Activated CD4-positive, CD25-positive, alpha-beta regulatory T cell treated with anti-CD3 and anti-CD28 coated beads, Interleukin-2, amount 50 U/mL, for 16 hours (primary cell): ENCODE measurements around the gene NPAS2.

Source experiments
- DNase-seq: peaks from one replicate; pipeline ENCODE4 v3.0.0-alpha.2; 2020; ENCODE audit warnings: low read depth, low spot score

NPAS2 gene

DNA sequence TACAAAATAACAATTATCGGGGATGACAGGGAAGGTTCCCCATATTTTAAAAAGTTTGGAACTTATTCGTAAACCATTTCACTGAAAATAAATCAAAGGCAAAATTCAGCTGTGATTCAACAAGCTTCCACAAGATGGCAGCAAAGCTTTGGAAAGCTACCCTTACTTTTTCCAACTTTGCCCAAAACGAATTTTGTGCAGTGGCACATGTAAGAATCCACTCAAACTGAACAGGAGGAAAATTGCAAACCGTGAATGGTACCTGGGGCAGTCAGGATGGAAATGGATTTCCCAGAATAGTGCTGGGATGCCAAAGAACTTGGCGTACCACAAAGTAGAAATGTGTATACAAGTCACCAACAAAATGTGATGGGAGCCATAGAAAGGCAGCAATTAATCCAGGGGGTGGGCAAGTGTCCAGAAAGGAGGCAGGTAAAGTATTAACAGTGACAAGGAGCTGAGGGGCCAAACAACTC lies 192.8 kb downstream of the NPAS2 start:
- DNase-seq = no peak

DNA sequence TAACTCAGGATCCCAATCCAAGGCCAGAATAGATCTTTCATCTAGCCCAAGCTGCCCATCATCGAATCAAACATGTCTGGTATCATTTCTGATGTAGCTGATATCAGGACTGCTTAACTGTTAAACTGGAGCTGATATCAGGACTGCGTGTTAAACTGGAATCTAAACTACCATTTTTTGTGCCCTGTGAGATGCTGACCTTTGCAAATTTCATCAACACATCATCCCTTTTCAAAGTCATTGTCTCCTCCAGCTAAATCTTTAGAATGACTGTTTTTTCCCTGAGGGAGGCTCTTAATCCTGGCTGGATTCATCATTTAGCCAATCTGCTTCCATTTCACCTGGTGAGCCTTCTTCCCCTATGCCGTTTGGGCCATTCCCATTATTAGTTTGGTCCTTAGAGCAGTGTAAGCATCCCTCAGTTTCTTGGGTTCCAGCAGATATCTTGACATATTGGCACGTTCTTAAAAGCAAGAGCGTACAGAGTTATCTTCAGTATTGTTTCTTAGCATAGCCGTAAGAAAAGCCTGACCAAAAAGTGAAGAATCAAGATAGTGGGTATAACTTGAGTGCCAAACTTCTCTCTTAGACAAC lies 194.4 kb downstream of the NPAS2 start:
- no peak for DNase-seq

DNA sequence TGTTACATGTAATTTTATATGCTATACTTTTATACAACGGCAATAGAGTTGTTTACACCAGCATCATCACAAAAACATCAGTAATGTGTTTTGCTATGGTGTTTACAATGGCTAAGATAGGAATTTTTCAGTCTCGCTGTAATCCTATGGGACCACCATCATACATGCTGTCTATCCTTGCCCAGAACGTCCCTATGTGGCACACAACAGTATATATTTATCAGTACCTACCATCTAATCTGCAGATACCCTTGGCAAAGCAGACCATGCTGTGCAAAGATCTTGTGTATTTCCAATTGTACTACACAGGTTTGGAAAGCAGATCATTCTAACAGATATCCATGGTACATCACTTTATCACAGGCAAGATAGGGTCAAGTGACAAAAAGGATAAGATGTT lies 197.4 kb downstream of the NPAS2 start:
- no peak for DNase-seq

DNA sequence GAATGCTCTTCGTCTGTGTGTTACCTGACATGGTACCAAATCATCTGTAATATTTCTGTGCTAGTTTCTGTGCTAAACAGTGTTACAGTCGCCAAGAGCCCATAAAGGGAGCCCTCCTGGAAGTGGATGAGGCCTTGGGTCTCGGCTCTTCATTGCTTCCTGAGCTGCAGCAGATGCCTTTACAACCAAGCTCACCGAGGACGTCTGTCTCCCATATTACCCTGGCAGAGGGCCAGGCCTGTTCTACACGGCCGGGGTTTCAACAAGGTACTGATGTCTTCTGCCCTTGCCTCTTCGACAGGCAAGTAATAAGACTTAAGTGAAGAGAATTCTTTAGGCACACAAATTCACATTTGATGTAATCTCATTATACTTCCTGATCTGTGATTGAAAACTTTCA lies 199.0 kb downstream of the NPAS2 start:
- no peak for DNase-seq

DNA sequence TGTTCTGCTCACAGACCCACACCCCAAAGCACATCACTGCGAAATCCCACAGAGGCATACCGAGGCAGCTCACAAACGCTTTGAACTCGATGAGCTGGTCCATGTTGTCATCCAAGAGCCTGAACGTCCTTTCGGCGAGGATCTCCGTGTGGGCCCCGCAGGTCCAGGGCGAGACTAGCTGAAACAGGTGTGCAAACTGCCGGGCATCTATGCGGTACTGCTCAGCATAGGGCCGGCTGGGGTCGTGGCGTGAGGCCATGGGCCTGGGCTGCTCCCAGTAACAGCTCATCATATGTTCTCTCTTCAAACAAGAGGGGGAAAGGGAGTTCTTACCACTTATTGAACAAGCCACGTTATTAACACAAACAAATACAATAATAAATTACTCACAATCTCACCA lies 202.3 kb downstream of the NPAS2 start:
- DNase-seq = no peak

DNA sequence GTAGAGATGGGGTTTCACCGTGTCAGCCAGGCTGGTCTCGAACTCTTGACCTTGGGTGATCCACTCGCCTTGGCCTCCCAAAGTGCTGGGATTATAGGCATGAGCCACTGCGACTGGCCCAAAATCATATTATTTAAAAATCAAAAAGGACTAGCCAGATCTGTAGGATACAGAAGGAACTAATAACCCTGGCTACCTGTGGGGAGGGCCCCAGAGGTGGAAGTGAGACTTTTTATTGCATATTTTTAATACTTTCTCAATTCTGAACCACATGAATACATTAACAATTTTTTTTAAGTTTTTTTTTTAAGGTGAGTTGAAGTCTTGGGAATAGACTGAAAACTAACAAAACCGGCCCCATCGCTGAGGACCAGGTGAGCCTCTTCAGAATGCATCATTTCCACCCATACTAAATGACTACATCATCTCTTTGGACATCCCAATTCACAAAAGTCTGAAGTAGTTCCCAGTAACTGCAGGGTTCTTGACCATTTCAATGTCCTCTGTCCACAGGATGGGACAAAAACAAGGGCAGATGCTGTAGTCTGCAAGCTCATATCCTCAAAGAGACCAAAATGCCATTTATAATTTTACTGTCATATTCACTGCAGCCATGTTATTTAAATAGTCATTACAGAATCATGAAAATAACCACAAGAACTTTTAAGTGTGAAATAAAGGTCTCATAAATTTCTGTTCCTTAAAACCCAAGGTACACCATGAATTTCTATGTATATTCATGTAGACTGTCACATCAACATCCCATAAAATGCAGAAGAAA lies 203.6 kb downstream of the NPAS2 start:
- DNase-seq = no peak

DNA sequence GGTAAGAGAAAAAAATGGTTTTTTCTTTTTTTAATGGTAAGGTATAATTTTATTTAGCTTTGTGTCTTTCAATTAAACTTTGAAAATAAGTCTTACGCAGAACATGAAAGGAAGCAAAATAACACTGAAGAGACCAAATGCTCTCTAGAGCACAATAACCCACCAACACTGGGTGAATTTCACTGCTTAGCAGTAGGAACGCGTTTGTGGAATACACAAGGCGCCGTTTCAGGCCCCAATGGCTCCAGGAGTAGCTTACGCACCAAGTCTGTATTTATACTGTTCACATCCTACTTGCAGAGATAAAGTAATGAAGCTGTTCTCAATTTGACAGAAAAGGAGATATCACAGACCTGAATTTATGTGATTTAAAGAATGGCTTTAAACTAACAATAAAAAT lies 205.6 kb downstream of the NPAS2 start:
- no peak for DNase-seq

DNA sequence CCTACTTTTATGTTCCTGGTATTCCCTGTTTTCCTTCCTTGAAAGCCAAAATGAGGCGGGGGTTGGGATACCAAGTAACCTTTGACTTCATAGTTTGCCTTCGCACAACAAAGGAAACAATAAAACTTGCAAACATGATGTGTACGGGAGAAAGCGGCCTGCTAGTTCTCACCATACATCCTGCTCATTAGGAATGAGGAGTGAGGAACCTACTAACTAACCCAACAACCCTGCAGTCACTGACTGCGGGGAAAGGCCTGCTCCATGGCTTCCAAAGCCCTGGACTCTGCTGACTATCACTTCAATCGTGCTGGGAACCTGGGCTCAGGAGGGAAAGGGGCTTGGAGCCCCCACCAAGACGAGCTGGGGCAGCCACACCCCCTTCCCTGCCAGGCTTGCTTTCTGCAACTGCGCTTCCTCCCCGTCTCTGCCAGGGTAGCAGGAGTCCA lies 206.3 kb downstream of the NPAS2 start:
- DNase-seq = no peak

DNA sequence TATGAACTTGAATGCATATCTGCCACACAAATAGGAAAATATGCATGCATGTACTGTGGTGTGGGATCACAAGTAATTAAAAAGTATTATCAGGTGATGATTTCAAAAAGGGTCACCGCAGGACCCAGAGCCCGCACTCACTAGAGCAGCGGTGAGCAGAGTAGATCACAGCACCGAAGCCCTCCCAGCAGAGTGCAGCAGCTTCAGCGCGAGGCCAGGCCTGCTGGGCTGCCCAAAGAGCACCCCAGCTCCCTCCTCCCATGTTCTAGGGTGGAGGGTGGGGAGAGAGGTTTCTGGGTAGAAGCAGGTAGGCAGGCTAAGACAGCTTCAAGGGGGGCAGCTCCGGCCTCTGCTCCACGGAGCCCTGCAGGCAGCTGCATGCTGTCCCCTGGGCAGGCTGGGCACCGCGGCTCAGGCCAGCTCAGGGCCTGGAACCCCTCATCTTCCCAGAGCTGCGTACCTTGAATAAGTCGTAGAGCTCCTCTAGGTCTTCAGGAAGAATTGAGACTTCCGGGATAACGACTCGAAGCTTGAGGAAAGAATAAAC lies 207.1 kb downstream of the NPAS2 start:
- no peak for DNase-seq

DNA sequence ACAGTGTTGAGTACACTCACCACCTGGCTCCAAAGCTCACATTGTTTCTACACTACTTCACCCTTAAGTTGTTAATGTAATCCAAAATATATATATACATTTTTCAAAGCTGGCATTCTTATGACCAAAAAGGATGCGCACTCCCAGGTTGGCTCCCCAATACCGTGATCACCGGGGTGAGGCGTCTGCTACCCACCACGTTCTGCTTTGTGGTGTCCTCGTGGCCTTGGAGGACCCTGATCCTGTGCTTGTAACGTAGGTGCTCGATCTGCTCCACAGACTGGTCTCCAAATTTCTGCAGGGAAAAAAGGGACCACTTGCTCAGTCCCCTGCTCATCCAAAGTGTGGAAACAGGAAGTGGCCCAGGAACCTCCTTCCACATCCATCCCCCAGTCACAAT lies 207.9 kb downstream of the NPAS2 start:
- DNase-seq = no peak

DNA sequence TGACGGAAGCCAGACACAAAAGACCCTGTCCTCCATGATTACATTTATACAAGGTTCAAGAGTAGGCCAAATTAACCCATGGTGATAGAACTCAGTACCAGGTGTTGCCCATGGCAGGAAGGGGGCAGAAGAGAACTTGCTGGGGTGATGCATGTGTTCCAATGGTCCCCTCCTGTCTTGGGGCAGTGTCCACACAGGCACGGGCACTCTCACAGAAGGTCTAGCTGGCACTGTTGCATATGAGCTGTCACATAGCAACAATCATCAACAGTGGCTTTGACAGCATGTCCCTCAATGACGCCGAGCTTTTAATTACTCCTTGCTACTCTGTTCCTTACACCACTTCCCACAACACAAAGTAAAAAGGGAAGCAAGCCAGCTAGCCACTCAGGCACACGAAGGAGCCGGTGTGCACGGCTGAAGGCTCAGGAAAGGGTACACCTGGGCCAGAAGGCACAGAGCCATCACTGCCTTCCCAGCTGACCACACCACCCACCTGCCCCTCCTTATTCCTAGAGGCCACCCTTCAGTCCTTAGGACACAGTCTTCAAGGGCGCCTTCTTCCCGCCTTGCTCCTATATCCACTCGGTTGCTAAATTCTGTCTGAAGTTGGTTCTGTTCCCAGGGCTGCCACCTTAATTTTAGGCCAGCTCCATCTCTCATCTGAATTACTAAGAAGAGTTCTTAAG lies 211.1 kb downstream of the NPAS2 start:
- DNase-seq = no peak

DNA sequence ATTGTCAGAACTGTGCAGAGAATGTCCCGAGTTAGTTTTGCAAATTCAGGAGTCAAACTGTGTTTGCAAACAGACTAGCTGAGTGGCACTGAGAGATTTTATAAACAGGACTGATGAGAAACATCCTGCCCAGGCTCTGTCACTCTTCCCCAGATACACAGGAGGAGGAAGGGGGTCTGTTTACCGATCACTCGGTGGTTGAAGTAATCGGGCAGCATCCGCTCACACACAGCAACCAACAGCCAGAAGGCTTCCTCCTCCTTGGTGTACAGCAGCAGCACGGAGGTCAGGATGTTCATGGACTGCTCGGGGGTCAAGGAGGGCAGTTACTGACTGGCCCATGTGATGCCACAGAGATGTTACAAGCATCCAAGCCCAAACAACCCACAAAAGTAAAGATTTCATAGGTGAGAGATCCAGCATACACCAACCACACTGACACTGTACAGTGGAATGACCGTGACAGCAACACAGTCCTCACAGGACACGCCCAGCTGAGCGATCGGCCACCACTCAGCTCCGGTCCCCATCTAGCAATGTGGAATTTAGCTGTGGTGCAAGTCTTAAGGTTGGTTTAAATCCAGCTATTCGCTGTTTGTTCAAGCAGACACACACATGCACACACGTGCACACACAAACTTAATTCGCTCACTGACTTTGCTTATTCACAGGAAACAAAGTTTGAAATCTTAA lies 212.3 kb downstream of the NPAS2 start:
- no peak for DNase-seq

DNA sequence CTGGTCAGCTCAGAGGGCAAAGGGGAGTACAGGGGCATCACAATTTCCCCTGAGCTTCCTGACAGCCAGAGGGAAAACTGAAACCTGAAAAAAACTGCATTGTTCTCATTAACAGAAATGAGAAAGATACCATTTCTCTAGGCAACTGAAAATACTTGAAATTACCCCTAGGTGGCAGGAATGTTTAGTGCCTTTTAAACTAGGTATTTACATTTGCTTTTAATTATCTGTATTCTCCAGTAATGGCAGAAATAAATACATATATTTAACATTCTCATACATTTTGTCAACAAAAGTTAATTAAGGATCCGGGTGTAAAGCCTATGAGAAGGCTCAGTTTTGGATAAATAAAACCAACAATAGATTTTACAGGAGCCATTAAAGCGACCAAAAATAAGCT lies 216.6 kb downstream of the NPAS2 start:
- no peak for DNase-seq

DNA sequence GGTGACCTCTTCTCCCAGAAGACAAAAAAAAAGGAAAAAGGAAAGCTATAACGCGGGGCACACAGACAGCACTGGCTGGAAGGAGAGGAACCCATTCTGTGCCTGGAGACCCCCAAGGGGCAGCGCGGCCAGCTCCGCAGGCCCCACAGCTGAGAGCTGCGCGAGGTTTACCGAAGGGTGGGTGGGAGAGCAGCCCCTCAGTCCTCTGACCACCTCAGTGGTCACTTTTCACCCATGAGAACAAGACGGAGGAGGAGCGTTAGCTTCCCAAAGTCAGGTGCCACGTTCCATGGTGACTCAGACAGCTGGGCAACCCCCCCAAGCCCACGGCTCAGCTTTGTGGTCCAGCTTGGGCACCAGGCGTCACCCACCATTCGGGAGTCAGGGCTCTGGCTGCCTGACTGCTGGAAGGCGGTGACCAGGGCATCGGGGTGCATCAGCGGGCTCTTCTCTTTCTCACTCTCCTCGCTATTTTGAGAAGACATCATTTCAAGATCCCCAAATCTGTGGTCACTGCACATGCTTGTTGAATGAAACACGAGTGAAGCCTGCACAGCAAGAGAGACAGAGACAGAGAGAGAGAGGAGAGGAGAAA lies 217.3 kb downstream of the NPAS2 start:
- DNase-seq = no peak

DNA sequence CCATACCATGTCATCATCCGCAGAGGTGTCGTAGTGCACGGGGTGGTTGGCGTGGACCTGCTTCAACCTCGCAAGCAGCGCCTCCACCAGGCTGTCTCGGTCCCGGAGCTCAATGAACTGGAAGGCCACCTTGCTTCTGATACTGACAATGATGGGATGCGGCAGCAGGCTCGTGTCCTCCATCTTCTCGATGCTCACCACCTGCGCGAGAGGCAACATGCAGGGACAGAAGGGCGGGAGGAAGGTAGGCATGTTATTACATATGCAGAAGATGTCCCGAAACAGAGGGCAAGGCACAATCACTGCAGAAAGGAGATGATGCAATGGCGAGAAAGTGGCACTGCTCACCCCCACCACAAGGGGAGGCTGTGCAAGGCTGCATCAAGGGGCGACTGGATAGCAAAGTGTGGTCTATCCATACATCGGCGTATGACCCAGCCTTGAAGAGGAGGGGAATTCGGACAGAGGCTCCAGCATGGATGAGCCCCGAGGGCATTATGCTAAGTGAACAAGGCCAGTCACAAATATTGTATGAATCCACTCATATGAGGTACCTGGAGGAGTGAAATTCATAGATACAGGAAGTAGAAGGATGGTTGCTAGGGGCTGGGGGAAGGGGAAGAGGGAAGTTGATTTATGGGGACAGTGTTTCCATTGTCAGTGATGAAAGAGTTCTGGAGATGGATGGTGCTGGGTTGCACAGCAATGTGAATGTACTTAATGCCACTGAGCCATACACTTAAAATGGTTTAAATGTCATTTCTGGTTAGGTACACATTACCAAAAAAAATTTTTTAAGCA lies 218.7 kb downstream of the NPAS2 start:
- DNase-seq = no peak

DNA sequence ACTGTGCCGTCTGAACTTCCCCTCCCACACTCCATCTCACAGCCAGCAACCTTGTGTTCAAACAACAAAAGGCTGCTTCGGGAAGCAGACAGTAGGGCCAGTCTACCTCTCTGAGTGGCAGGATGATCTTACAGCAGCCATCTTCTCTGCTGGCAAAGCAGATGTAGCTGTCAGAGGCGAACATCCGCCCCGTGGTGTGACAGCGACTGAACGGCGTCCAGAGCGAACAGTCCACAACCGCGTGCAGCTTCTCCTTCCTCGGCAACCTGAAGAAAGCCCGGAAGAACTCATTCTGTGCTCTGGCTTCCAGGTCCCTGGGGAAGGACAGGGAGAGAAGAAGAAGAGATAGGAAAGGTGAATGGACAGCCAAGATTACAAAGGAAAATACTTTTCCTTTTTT lies 220.1 kb downstream of the NPAS2 start:
- no peak for DNase-seq

DNA sequence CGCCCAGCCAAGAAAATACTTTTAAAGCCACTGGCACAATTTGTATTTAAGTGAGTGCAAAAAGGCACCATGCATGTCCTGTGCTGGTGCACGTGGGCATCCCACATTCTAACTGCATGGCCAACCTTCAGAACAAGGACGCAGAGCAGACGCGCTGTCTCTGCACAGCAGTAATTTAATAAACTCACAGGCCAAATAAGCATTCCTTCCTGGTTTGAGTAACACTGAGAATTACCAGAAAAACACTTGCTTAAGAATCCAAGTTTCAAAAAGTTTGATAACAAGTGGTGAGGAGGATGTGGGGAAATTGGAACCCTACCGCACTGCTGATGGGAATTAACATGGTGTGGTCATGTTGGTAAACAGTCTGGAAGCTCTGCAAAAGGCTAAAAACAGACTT lies 220.8 kb downstream of the NPAS2 start:
- no peak for DNase-seq

DNA sequence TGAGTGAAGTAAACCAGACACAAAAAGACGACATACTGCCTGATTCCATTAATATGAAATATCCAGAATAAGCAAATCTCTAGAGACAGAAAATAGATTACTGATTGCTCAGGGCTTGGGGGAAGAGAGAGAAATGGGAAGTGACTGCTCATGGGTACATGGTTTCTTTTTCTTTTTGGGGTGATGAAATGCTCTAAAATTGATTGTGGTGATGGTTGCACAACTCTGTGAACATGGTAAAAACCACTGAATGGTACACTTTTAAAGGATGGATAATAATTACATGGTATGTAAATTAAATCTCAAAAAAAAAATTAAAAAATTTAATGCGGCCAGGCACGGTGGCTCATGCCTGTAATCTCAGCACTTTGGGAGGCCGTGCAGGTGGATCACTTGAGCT lies 221.5 kb downstream of the NPAS2 start:
- DNase-seq = no peak

DNA sequence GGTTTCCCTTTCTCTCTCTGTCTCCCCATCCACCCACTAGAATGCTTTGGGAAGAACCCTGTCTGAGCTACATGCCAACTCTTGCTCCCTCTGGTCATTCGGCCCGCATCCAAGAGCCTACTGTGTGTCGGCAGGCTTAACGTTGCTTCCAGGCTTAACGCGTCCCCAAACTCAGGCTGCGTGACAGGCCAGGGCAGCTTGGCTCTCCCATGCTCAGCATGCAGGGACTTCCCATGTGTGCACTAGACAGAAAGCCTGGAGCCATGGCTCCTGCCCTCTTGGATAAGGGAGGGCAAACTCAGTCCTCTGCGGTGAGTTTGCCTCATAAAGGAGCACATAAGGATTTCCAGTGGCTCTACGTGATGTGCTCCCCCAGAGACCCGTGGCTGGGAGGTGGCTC lies 225.4 kb downstream of the NPAS2 start:
- DNase-seq = no peak
